SH-SY5Y (cell line): ENCODE results near the gene RBM39.

Experiments
- GATA2 ChIP-seq: IDR thresholded peaks from 2 replicates; pipeline ENCODE4 v1.6.1; 2011; ENCODE audit warnings: mild to moderate bottlenecking, low read depth, low read length
- GATA3 ChIP-seq: IDR thresholded peaks from 2 replicates; pipeline ENCODE4 v1.6.1; 2011; ENCODE audit warnings: low read depth, mild to moderate bottlenecking, low read length, moderate library complexity

- no peak for TF ChIP-seq GATA3
- TF ChIP-seq GATA2: no peak
These were observed 79.5 kb downstream of the RBM39 start for GRCh38 chr20:35662551-35662950.
